Measurements from ENCODE around the gene RUBCN.

- no peak for TF ChIP-seq CTCF (IDR thresholded peaks at IDR 0.05 in 4 of 5, conservative IDR thresholded peaks at IDR 0.05 in 1 of 5)
- TF ChIP-seq POLR2A (IDR thresholded peaks at IDR 0.05), result no peak
These were observed 6.5 kb downstream of the RUBCN start for GRCh38 chr3:197730200-197730599.

Data from gastrocnemius medialis (tissue), 4 donors.